Caco-2 (cell line): Measurements from ENCODE around the gene CLMN. TPM values are rescaled to one million over a fixed set of nuclear protein-coding genes. Genes with fewer than 3 reads are reported as not detected.

ENCODE experiments used
- BruUV-seq: library from RNA; stranded (reverse); fragments of 400-500 nt; replicated peaks from 2 replicates; lab custom pipeline; 2021; lab: Mats Ljungman, UMichigan
- CTCF ChIA-PET: fragments of 300-600 bp; sonication (Branson Sonifier 250); formaldehyde crosslinking; loops from one replicate; lab custom pipeline; 2022; ENCODE audit warnings: antibody characterized with exemption; lab: Charles Lee
- POLR2A ChIA-PET: fragments of 300-600 bp; sonication (Branson Sonifier 250); formaldehyde crosslinking; loops from one replicate; lab custom pipeline; 2022; ENCODE audit warnings: antibody characterized with exemption; lab: Charles Lee
- DNase-seq, 2 experiments: peaks; one replicate each; pipeline versions ENCODE4 v3.0.0 to v3.0.0-alpha.2; 2020 to 2022
- H3K27me3 ChIP-seq: replicated peaks from 2 replicates; pipeline ENCODE4 v1.6.0; 2011; ENCODE audit warnings: low read length; ENCODE audit not compliant: control insufficient read depth, insufficient read depth
- H3K36me3 ChIP-seq: 2 replicates; pipeline ENCODE4 v1.5.1; 2011; ENCODE audit warnings: low read length; ENCODE audit not compliant: control insufficient read depth, insufficient read depth
- H3K4me1 ChIP-seq: fragments of 250-450 bp; sonication (Bioruptor Pico); 2 replicates; pipeline ENCODE4 v1.5.1; 2020; ENCODE audit warnings: mild to moderate bottlenecking
- H3K4me3 ChIP-seq: 2 replicates; pipeline ENCODE4 v1.5.1; 2011; ENCODE audit warnings: low read depth, mild to moderate bottlenecking, control low read depth, low read length
- H3K9me3 ChIP-seq: fragments of 250-450 bp; sonication (Bioruptor Pico); 2 replicates; pipeline ENCODE4 v1.5.1; 2020; ENCODE audit warnings: mild to moderate bottlenecking, moderate library complexity
- H3K27ac Mint-ChIP-seq: one replicate; pipeline ENCODE4 v1.8.0; 2022; ENCODE audit warnings: mixed read lengths; ENCODE audit not compliant: unreplicated experiment
- H3K27me3 Mint-ChIP-seq: one replicate; pipeline ENCODE4 v1.8.0; 2022; ENCODE audit warnings: mixed read lengths; ENCODE audit not compliant: insufficient read depth, unreplicated experiment
- H3K36me3 Mint-ChIP-seq: one replicate; pipeline ENCODE4 v1.8.0; 2022; ENCODE audit warnings: mild to moderate bottlenecking, mixed read lengths; ENCODE audit not compliant: insufficient read depth, unreplicated experiment
- H3K4me1 Mint-ChIP-seq: one replicate; pipeline ENCODE4 v1.8.0; 2022; ENCODE audit warnings: low read depth, mixed read lengths; ENCODE audit not compliant: unreplicated experiment
- H3K4me3 Mint-ChIP-seq: one replicate; pipeline ENCODE4 v1.8.0; 2022; ENCODE audit warnings: mild to moderate bottlenecking, moderate library complexity, mixed read lengths; ENCODE audit not compliant: unreplicated experiment
- H3K9me3 Mint-ChIP-seq: one replicate; pipeline ENCODE4 v1.8.0; 2022; ENCODE audit warnings: mixed read lengths; ENCODE audit not compliant: unreplicated experiment
- CTCF ChIP-seq, 2 experiments: fragments of 200-600 bp in 1 of 2; IDR thresholded peaks; 1 replicate in 1 of 2; 2 replicates in 1 of 2; pipeline versions ENCODE4 v1.5.1 to v1.8.0; 2011 to 2022; ENCODE audit warnings: antibody characterized with exemption in 1 of 2, control low read depth in 1 of 2, inconsistent platforms in 1 of 2, low read depth in 1 of 2, low read length in 1 of 2, mild to moderate bottlenecking in 1 of 2, moderate library complexity in 1 of 2; ENCODE audit not compliant: insufficient read depth in 1 of 2, severe bottlenecking in 1 of 2, unreplicated experiment in 1 of 2
- intact Hi-C: fragments of 100-400 bp; cut with micrococcal nuclease; formaldehyde crosslinking; loops from one replicate; pipeline ENCODE4 v1.10.0; 2022; ENCODE audit not compliant: unreplicated experiment
- total RNA-seq: library from RNA; stranded (reverse); gene quantifications from 2 replicates; pipeline ENCODE4 v1.2.3, GENCODE V29; 2022

The CLMN gene
- total RNA-seq, 1 experiment from 2014 or later = 6.7 TPM

- no TSS peak for BruUV-seq
- Mint-ChIP-seq H3K27me3 (no peaks in the 10 kb centered on the region), H3K4me3 (no peak overlapping the region), H3K27ac (no peak overlapping the region), H3K9me3 (no peaks in the 10 kb centered on the region), H3K4me1 (peaks cover 6% of the 10 kb centered on the region), H3K36me3 (no peaks in the 10 kb centered on the region)
- H3K27me3 ChIP-seq = no peaks in the 10 kb centered on the region
- H3K4me1 ChIP-seq = no peaks in the 10 kb centered on the region; the same call in 1 of the 2 replicates
- no peaks in the 10 kb centered on the region for H3K9me3 ChIP-seq
- H3K36me3 ChIP-seq = no peaks in the 10 kb centered on the region
- intact Hi-C loops = no loop called here
- DNase-seq = no peak
- POLR2A ChIA-PET = no interaction called here
- TF ChIP-seq CTCF (IDR thresholded peaks at IDR 0.05; ENCODE audit: insufficient read depth in 1 of 2, low read depth in 1 of 2, low read length in 1 of 2, severe bottlenecking in 1 of 2, unreplicated experiment in 1 of 2) = no peak
- CTCF ChIA-PET = no interaction called here
- H3K4me3 ChIP-seq = no peak overlapping the region
These were observed 4.1 kb downstream of the CLMN start for GRCh38 chr14:95315579-95315978.

- no peak for TF ChIP-seq CTCF (IDR thresholded peaks at IDR 0.05; ENCODE audit: insufficient read depth in 1 of 2, low read depth in 1 of 2, low read length in 1 of 2, severe bottlenecking in 1 of 2, unreplicated experiment in 1 of 2)
- no TSS peak for BruUV-seq
- H3K36me3 Mint-ChIP-seq = no peaks in the 10 kb centered on the region
- H3K4me3 Mint-ChIP-seq = no peak overlapping the region
- POLR2A ChIA-PET = no interaction called here
- H3K9me3 Mint-ChIP-seq = no peaks in the 10 kb centered on the region
- Histone ChIP-seq H3K27me3 (no peaks in the 10 kb centered on the region), H3K4me1 (no peaks in the 10 kb centered on the region; the same call in 1 of the 2 replicates), H3K36me3 (no peaks in the 10 kb centered on the region), H3K9me3 (no peaks in the 10 kb centered on the region), H3K4me3 (no peak overlapping the region)
- intact Hi-C loops = no loop called here
- peaks cover 6% of the 10 kb centered on the region for H3K4me1 Mint-ChIP-seq
- no peaks in the 10 kb centered on the region for H3K27me3 Mint-ChIP-seq
- no peak for DNase-seq
- CTCF ChIA-PET = no interaction called here
- no peak overlapping the region for H3K27ac Mint-ChIP-seq
These were observed 4.6 kb downstream of the CLMN start for GRCh38 chr14:95315156-95315555.

- H3K4me1 Mint-ChIP-seq = peaks cover 6% of the 10 kb centered on the region
- no TSS peak for BruUV-seq
- Histone ChIP-seq H3K36me3 (no peaks in the 10 kb centered on the region), H3K9me3 (no peaks in the 10 kb centered on the region), H3K4me1 (no peaks in the 10 kb centered on the region; the same call in 1 of the 2 replicates), H3K4me3 (no peak overlapping the region), H3K27me3 (no peaks in the 10 kb centered on the region)
- CTCF ChIA-PET = no interaction called here
- POLR2A ChIA-PET = no interaction called here
- H3K4me3 Mint-ChIP-seq = no peak overlapping the region
- no peak for TF ChIP-seq CTCF (IDR thresholded peaks at IDR 0.05; ENCODE audit: insufficient read depth in 1 of 2, low read depth in 1 of 2, low read length in 1 of 2, severe bottlenecking in 1 of 2, unreplicated experiment in 1 of 2)
- H3K27me3 Mint-ChIP-seq = no peaks in the 10 kb centered on the region
- no peak overlapping the region for H3K27ac Mint-ChIP-seq
- no peak for DNase-seq
- no peaks in the 10 kb centered on the region for H3K36me3 Mint-ChIP-seq
- H3K9me3 Mint-ChIP-seq = no peaks in the 10 kb centered on the region
- intact Hi-C loops = no loop called here
These were observed 5.1 kb downstream of the CLMN start for GRCh38 chr14:95314609-95315008.
